Naive thymus-derived CD8-positive, alpha-beta T cell (primary cell): ENCODE results near the gene CCDC54. TPM values are rescaled to one million over a fixed set of nuclear protein-coding genes. Genes with fewer than 3 reads are reported as not detected.

Experiments used
- ATAC-seq, 2 donors: fragments of 150-1000 bp; cut with Tn5 transposase in 1 of 2; sonication (Bioruptor Pico), chemical (Tn5 transposase) in 1 of 2; 1 replicate in 1 of 2; 2 replicates in 1 of 2; pipeline ENCODE4 v1.10.0; 2021; ENCODE audit warnings: mild to moderate bottlenecking in 2 of 2, moderate library complexity in 2 of 2
- POLR2A ChIA-PET: fragments of 350-600 bp; sonication (Branson Sonifier 250); formaldehyde crosslinking; loops from one replicate; lab custom pipeline; 2021; ENCODE audit warnings: antibody characterized with exemption; lab: Charles Lee
- DNase-seq, 10 donors: peaks; one replicate each; pipeline versions ENCODE4 v3.0.0 to v3.0.0-alpha.2; 2020 to 2022
- H3K27ac Mint-ChIP-seq, 10 donors: one replicate each; pipeline ENCODE4 v1.8.0; 2020 to 2022; ENCODE audit warnings: mild to moderate bottlenecking in 10 of 10, mixed read lengths in 10 of 10, moderate library complexity in 4 of 10, inconsistent platforms in 1 of 10
- H3K27me3 Mint-ChIP-seq, 5 donors: one replicate each; pipeline ENCODE4 v1.8.0; 2021 to 2022; ENCODE audit warnings: mixed read lengths in 5 of 5
- H3K36me3 Mint-ChIP-seq, 3 donors: one replicate each; pipeline ENCODE4 v1.8.0; 2020 to 2022; ENCODE audit warnings: mixed read lengths in 3 of 3, mild to moderate bottlenecking in 2 of 3, inconsistent platforms in 1 of 3
- H3K4me1 Mint-ChIP-seq, 4 donors: one replicate each; pipeline ENCODE4 v1.8.0; 2021 to 2022; ENCODE audit warnings: mixed read lengths in 4 of 4
- H3K4me3 Mint-ChIP-seq, 10 donors: one replicate each; pipeline ENCODE4 v1.8.0; 2020 to 2022; ENCODE audit warnings: mild to moderate bottlenecking in 10 of 10, mixed read lengths in 10 of 10, moderate library complexity in 6 of 10, inconsistent platforms in 1 of 10
- H3K9me3 Mint-ChIP-seq, 9 donors: one replicate each; pipeline ENCODE4 v1.8.0; 2020 to 2022; ENCODE audit warnings: mixed read lengths in 9 of 9, mild to moderate bottlenecking in 3 of 9, inconsistent platforms in 1 of 9, moderate library complexity in 1 of 9
- polyA plus RNA-seq, 3 donors: library from polyadenylated mRNA; unstranded; fragments of 300-500 nt; fragmentation: Illumina TruSeq; gene quantifications; one replicate each; pipeline ENCODE4 v1.2.3, GENCODE V29; 2021
- total RNA-seq, 8 experiments: library from RNA in 2 of 8; stranded (reverse) in 2 of 8; gene quantifications; one replicate each; pipeline ENCODE4 v1.2.3 and lab custom pipeline; 2021 to 2026

The CCDC54 gene
- total and polyA plus RNA-seq, 5 experiments from 2014 or later: not detected

DNA sequence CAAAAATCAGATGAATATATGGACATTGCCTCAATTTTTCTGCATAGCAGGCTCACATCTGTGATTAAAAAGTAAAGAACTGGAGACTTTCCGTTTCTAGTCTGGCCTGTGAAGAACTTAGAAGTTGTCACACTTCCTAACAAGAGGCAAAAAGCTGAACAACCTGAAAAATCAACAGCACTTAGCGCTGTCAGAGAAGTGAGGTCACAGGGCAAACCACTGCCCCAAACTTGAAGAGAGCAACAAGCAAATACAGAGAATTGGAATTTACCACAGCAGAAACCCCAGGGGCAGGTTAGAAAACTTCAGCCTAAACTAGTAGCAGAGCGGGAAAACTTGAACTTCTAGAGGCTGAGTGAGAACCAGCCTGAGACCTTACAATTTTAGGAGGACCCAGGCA is 38.9 kb downstream of the CCDC54 start:
- Mint-ChIP-seq H3K36me3 (no peaks in the 10 kb centered on the region), H3K4me3 (no peak overlapping the region), H3K4me1 (peaks cover 2 to 13% (median 6%) of the 10 kb centered on the region in 4 donors), H3K9me3 (no peaks in the 10 kb centered on the region), H3K27me3 (peaks cover 2 to 22% (median 5%) of the 10 kb centered on the region in 5 donors), H3K27ac (peak overlapping the region in 1 of 10 donors; percentile 3)
- DNase-seq (no peak), ATAC-seq (no peak)
- POLR2A ChIA-PET: no interaction called here

DNA sequence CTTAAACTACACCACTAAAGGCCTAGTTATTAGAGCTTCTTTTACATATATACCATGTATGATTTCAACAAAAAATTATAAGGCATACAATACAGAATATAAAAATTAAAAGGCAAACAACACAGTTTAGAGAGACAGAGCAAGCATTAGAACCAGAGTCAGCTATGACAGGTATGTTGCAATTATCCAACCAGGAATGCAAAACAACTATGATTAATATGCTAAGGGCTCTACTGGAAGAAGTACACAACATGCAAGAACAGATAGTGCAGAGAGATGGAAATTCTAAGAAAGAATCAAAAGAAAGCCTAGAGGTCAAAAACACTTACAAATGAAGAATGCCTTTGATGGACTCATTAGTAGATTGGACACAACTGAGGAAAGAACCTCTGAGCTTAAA is 39.6 kb downstream of the CCDC54 start:
- H3K27me3 Mint-ChIP-seq: peaks cover 3 to 26% (median 8%) of the 10 kb centered on the region in 5 donors
- no peaks in the 10 kb centered on the region for H3K9me3 Mint-ChIP-seq
- no peak for DNase-seq
- no peak overlapping the region for H3K4me3 Mint-ChIP-seq
- POLR2A ChIA-PET: no interaction called here
- H3K36me3 Mint-ChIP-seq: no peaks in the 10 kb centered on the region
- ATAC-seq: no peak
- peaks cover 3 to 15% (median 7%) of the 10 kb centered on the region in 4 donors for H3K4me1 Mint-ChIP-seq
- H3K27ac Mint-ChIP-seq: no peak overlapping the region

DNA sequence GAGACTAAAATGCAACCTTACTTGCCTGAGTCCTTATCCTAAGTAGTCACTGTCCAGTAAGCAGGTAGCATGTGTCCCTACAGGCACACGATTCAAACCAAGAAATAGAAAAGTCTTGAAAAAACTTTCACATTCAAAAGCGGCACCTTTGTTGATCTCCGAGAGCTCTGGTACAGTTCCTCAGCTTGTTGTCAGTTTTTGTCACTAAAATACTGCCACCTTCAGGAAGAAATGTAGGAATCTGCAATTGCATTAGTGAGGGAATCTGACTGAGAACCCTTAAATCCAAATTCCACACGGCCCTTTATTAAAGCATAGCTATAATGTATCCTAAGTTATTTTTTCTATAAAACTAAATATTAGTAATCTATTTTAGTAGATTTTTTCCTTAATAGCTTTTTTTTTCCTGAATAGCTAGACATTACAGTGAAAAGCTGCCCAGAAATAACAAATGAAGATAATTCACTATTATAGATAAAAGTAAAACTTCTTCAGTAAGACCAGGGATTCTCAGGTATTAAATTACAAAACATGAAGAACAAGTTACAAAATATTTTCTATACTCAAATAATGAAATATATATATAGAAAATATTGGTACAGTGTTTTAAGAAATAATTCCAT is 44.0 kb downstream of the CCDC54 start:
- POLR2A ChIA-PET: interaction anchor here (1.2 kb wide), 1 partner anchor 10 kb away, joined by 4 read pairs; no protein-coding TSS in a partner anchor
- peak; percentile 76 to 82 for ATAC-seq
- Mint-ChIP-seq H3K36me3 (no peaks in the 10 kb centered on the region), H3K4me3 (peak overlapping the region in 7 of 10 donors; percentile 48 to 75 (median 60)), H3K27ac (peak overlapping the region in 2 of 10 donors; percentile 3 to 28), H3K4me1 (peaks cover 3 to 9% (median 4%) of the 10 kb centered on the region in 4 donors), H3K27me3 (peaks cover 4 to 26% (median 11%) of the 10 kb centered on the region in 5 donors), H3K9me3 (no peaks in the 10 kb centered on the region)
- peak in 3 of 10 donors; percentile 53 to 64 (median 59) for DNase-seq

DNA sequence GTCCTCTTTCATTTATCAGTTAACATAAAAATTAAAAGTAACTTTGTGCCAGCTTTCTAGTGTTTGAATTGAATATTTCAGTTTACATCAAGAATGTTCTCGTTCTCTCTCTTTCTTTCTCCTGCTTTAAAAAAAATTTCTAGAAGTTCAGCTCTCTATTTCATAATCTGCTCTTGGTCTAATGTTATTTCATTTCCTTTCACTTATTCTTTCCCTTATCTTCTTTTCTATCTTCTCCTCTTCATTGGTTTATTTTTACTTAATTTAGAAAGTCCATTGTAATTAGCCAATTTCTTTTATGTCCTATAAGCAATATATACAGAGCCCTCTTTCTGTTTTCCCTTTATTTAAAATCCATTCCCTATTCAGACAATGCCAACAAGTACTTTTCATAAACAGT is 44.6 kb downstream of the CCDC54 start:
- no peak overlapping the region for H3K4me3 Mint-ChIP-seq
- H3K27me3 Mint-ChIP-seq: peaks cover 4 to 21% (median 11%) of the 10 kb centered on the region in 5 donors
- peaks cover 3 to 9% (median 4%) of the 10 kb centered on the region in 4 donors for H3K4me1 Mint-ChIP-seq
- ATAC-seq (no peak), DNase-seq (no peak)
- H3K9me3 Mint-ChIP-seq: no peaks in the 10 kb centered on the region
- POLR2A ChIA-PET: interaction anchor here (1.2 kb wide), 1 partner anchor 9 kb away, joined by 4 read pairs; no protein-coding TSS in a partner anchor
- H3K27ac Mint-ChIP-seq: no peak overlapping the region
- no peaks in the 10 kb centered on the region for H3K36me3 Mint-ChIP-seq

DNA sequence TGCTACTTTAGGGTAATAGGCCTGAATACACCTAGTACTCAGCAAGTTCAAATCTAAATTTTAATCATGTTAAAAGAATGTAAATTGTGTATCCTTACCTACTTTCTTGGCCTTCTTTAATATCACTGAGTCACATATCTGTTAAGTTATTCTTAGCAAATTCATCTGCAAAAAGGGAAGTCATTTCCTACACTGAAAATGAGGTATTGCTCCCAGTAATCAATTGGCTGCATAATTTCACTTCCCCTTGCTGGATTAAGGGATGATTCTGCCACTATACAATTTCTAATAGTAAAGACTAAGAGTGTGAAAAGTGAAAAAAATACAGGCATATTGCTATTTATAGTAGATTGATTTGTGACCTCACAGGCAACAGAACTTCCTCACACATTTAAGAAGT is 47.8 kb downstream of the CCDC54 start:
- H3K4me3 Mint-ChIP-seq: no peak overlapping the region
- H3K36me3 Mint-ChIP-seq: no peaks in the 10 kb centered on the region
- peaks cover 3 to 24% (median 10%) of the 10 kb centered on the region in 4 donors for H3K4me1 Mint-ChIP-seq
- H3K9me3 Mint-ChIP-seq: no peaks in the 10 kb centered on the region
- POLR2A ChIA-PET: no interaction called here
- DNase-seq (no peak), ATAC-seq (no peak)
- H3K27me3 Mint-ChIP-seq: peaks cover 4 to 9% (median 9%) of the 10 kb centered on the region in 5 donors
- H3K27ac Mint-ChIP-seq: no peak overlapping the region

DNA sequence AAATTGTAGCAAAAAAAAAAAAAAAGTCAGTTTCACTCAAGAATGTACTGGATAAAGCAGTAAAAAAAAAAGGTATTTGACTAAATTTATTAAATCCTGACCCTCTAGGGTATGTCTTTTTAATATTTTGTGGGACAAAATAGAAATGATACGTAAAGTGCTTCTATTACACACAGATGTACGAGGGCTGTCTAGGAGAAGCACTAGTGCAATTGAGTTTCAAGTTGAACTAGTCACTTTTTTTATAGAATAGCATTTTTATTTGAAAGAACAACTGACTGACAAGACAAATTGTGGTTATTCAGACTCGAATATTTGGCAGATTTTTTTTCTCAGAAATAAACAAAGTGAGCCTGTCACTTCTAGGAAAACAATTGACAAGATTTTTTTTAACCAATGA is 49.0 kb downstream of the CCDC54 start:
- H3K36me3 Mint-ChIP-seq: no peaks in the 10 kb centered on the region
- peaks cover 1 to 6% (median 3%) of the 10 kb centered on the region in 5 donors for H3K27me3 Mint-ChIP-seq
- no peaks in the 10 kb centered on the region for H3K9me3 Mint-ChIP-seq
- DNase-seq (no peak), ATAC-seq (no peak)
- H3K4me1 Mint-ChIP-seq: peaks cover 0 to 30% (median 15%) of the 10 kb centered on the region in 4 donors
- no peak overlapping the region for H3K27ac Mint-ChIP-seq
- POLR2A ChIA-PET: no interaction called here
- no peak overlapping the region for H3K4me3 Mint-ChIP-seq

Other genes starting within 250 kb of the CCDC54 start
- gene BBX, start 145.5 kb downstream of the CCDC54 start, total RNA-seq: 10 to 100 TPM; 87.8 to 93.2 TPM
- 10 to 100 TPM; 86.9 to 95.4 (median 94.2) TPM for gene BBX, start 145.5 kb downstream of the CCDC54 start, polyA plus RNA-seq